CD14-positive monocyte (primary cell): ENCODE data around the gene ZNF700. TPM values are rescaled to one million over a fixed set of nuclear protein-coding genes. Genes with fewer than 3 reads are reported as not detected.

ENCODE experiments used
- DNase-seq, 3 donors: peaks; one replicate each; pipeline ENCODE4 v3.0.0-alpha.2; 2011 to 2022
- H2AFZ ChIP-seq: 2 replicates; pipeline ENCODE4 v1.6.0; 2012; ENCODE audit warnings: mild to moderate bottlenecking, low read depth, low read length, inconsistent platforms; ENCODE audit not compliant: insufficient read depth, poor library complexity, severe bottlenecking
- H3K27ac ChIP-seq, 2 donors: 1 replicate in 1 of 2; 2 replicates in 1 of 2; pipeline ENCODE4 v1.5.1; 2012 to 2013; ENCODE audit warnings: low read length in 2 of 2, control low read depth in 1 of 2, inconsistent platforms in 1 of 2, low read depth in 1 of 2, mild to moderate bottlenecking in 1 of 2
- H3K27me3 ChIP-seq, 2 donors: one replicate each; pipeline versions ENCODE4 v1.6.0 to v1.6.1; 2011 to 2013; ENCODE audit warnings: low read length in 2 of 2; ENCODE audit not compliant: control insufficient read depth in 2 of 2, insufficient read depth in 2 of 2
- H3K36me3 ChIP-seq, 2 donors: replicated peaks in 1 of 2; 1 replicate in 1 of 2; 2 replicates in 1 of 2; pipeline versions ENCODE4 v1.5.1 to v1.6.1; 2012 to 2013; ENCODE audit warnings: low read length in 2 of 2, control low read depth in 1 of 2, inconsistent platforms in 1 of 2, mild to moderate bottlenecking in 1 of 2; ENCODE audit not compliant: insufficient read depth in 2 of 2, control insufficient read depth in 1 of 2
- H3K4me1 ChIP-seq, 2 donors: 1 replicate in 1 of 2; 2 replicates in 1 of 2; pipeline versions ENCODE4 v1.5.1 to v1.6.1; 2012 to 2013; ENCODE audit warnings: low read length in 2 of 2, control low read depth in 1 of 2, inconsistent platforms in 1 of 2, mild to moderate bottlenecking in 1 of 2, moderate library complexity in 1 of 2; ENCODE audit not compliant: insufficient read depth in 2 of 2, control insufficient read depth in 1 of 2
- H3K4me2 ChIP-seq: replicated peaks from 2 replicates; pipeline ENCODE3; 2012; ENCODE audit warnings: low read length, moderate library complexity, mild to moderate bottlenecking; ENCODE audit not compliant: poor library complexity, severe bottlenecking; ENCODE audit errors: extremely low read depth
- H3K4me3 ChIP-seq, 3 experiments: fragments of 200-600 bp in 1 of 3; sonication (generic) in 1 of 3; replicated peaks in 1 of 3; 1 replicate in 2 of 3; 2 replicates in 1 of 3; pipeline ENCODE4 v1.5.1; 2011 to 2013; ENCODE audit warnings: low read length in 3 of 3, mild to moderate bottlenecking in 3 of 3, control low read depth in 2 of 3, low read depth in 2 of 3, inconsistent platforms in 1 of 3, moderate library complexity in 1 of 3
- H3K79me2 ChIP-seq: 2 replicates; pipeline ENCODE4 v1.6.0; 2012; ENCODE audit warnings: mild to moderate bottlenecking, control low read depth, inconsistent platforms, low read length, moderate library complexity; ENCODE audit not compliant: insufficient read depth
- H3K9ac ChIP-seq: 2 replicates; pipeline ENCODE4 v1.6.0; 2017; ENCODE audit warnings: low read length, mild to moderate bottlenecking; ENCODE audit not compliant: insufficient read depth, poor library complexity, severe bottlenecking
- H3K9me3 ChIP-seq, 2 donors: replicated peaks in 1 of 2; 1 replicate in 1 of 2; 2 replicates in 1 of 2; pipeline versions ENCODE4 v1.5.1 to v1.6.1; 2012 to 2013; ENCODE audit warnings: low read length in 2 of 2, control low read depth in 1 of 2; ENCODE audit not compliant: control insufficient read depth in 1 of 2, insufficient read depth in 1 of 2
- H4K20me1 ChIP-seq: 2 replicates; pipeline ENCODE4 v1.6.0; 2012; ENCODE audit warnings: mild to moderate bottlenecking, low read length, control low read depth, moderate library complexity; ENCODE audit not compliant: insufficient read depth
- H3K27ac Mint-ChIP-seq, 7 donors: one replicate each; pipeline ENCODE4 v1.8.0; 2020; ENCODE audit warnings: mild to moderate bottlenecking in 7 of 7, mixed read lengths in 7 of 7, moderate library complexity in 6 of 7, inconsistent platforms in 2 of 7
- H3K27me3 Mint-ChIP-seq, 3 donors: one replicate each; pipeline ENCODE4 v1.8.0; 2021 to 2022; ENCODE audit warnings: low read depth in 3 of 3, mild to moderate bottlenecking in 3 of 3, mixed read lengths in 3 of 3, moderate library complexity in 3 of 3, inconsistent platforms in 1 of 3
- H3K36me3 Mint-ChIP-seq, 2 donors: one replicate each; pipeline ENCODE4 v1.8.0; 2020; ENCODE audit warnings: mixed read lengths in 2 of 2, inconsistent platforms in 1 of 2, mild to moderate bottlenecking in 1 of 2
- H3K4me1 Mint-ChIP-seq: one replicate; pipeline ENCODE4 v1.8.0; 2020; ENCODE audit warnings: mild to moderate bottlenecking, mixed read lengths
- H3K4me3 Mint-ChIP-seq, 2 donors: one replicate each; pipeline ENCODE4 v1.8.0; 2020; ENCODE audit warnings: mild to moderate bottlenecking in 2 of 2, mixed read lengths in 2 of 2, moderate library complexity in 1 of 2
- H3K9me3 Mint-ChIP-seq, 7 donors: one replicate each; pipeline ENCODE4 v1.8.0; 2020 to 2022; ENCODE audit warnings: mixed read lengths in 7 of 7, mild to moderate bottlenecking in 6 of 7, moderate library complexity in 6 of 7, inconsistent platforms in 2 of 7
- CTCF ChIP-seq: fragments of 200-600 bp; IDR thresholded peaks from one replicate; pipeline ENCODE4 v1.8.0; 2022; ENCODE audit warnings: antibody characterized with exemption, mild to moderate bottlenecking
- WGBS: methylation state at CpG from one replicate; pipeline ENCODE4 v1.1.5; 2013; ENCODE audit warnings: missing lambda C conversion rate; ENCODE audit not compliant: insufficient coverage; 5-methylcytosine and 5-hydroxymethylcytosine counted together
- intact Hi-C, 2 donors: fragments of 100-400 bp; cut with micrococcal nuclease; formaldehyde crosslinking; loops; one replicate each; pipeline versions ENCODE4 v1.15.0 to v1.15.1; 2023
- polyA plus RNA-seq, 3 donors: library from polyadenylated mRNA; depleted of rRNA in 1 of 3; unstranded in 2 of 3; stranded (reverse) in 1 of 3; fragments of 300-500 nt in 2 of 3; fragments of >200 nt in 1 of 3; fragmentation: Illumina TruSeq in 2 of 3; gene quantifications; 1 replicate in 2 of 3; 2 replicates in 1 of 3; pipeline ENCODE4 v1.2.3, GENCODE V29; 2012 to 2021

ZNF700 gene
- polyA plus RNA-seq, 3 donors, result 1.1 to 18.3 (median 1.2) TPM

- Mint-ChIP-seq H3K9me3 (peaks cover 66 to 93% (median 91%) of the 10 kb centered on the region in 7 donors), H3K27me3 (peaks cover 0 to 1% (median 0%) of the 10 kb centered on the region in 3 donors), H3K27ac (no peak overlapping the region), H3K36me3 (peaks cover 70 to 86% of the 10 kb centered on the region in 2 donors), H3K4me1 (no peaks in the 10 kb centered on the region), H3K4me3 (no peak overlapping the region)
- Histone ChIP-seq H3K27me3 (no peaks in the 10 kb centered on the region), H3K4me3 (peak overlapping the region in 1 of 3 experiments; percentile 51), H3K36me3 (peaks cover 30 to 87% of the 10 kb centered on the region in 2 donors), H3K4me2 (no peak overlapping the region), H3K4me1 (no peaks in the 10 kb centered on the region), H3K27ac (no peak overlapping the region), H2AFZ (no peak overlapping the region), H3K79me2 (peaks cover 73% of the 10 kb centered on the region), H4K20me1 (no peaks in the 10 kb centered on the region), H3K9me3 (peaks cover 85 to 90% of the 10 kb centered on the region in 2 donors), H3K9ac (no peak overlapping the region)
- no peak for TF ChIP-seq CTCF
- intact Hi-C loops, result no loop called here
- DNase-seq, result no peak
- 100% methylated on average over 1 of the region's 10 CpGs for WGBS
Measured at GRCh38 chr19:11942008-11942842, 17.3 kb downstream of the ZNF700 start.

- peaks cover 68 to 93% (median 91%) of the 10 kb centered on the region in 7 donors for H3K9me3 Mint-ChIP-seq
- Histone ChIP-seq H2AFZ (no peak overlapping the region), H3K4me3 (peak overlapping the region in 1 of 3 experiments; percentile 51), H3K9me3 (peaks cover 83 to 91% of the 10 kb centered on the region in 2 donors), H3K27me3 (no peaks in the 10 kb centered on the region), H3K9ac (no peak overlapping the region), H3K27ac (no peak overlapping the region), H3K4me1 (no peaks in the 10 kb centered on the region), H3K79me2 (peaks cover 67% of the 10 kb centered on the region), H4K20me1 (no peaks in the 10 kb centered on the region), H3K36me3 (peaks cover 35 to 87% of the 10 kb centered on the region in 2 donors), H3K4me2 (no peak overlapping the region)
- no peak for TF ChIP-seq CTCF
- H3K4me1 Mint-ChIP-seq, result no peaks in the 10 kb centered on the region
- H3K27ac Mint-ChIP-seq, result no peak overlapping the region
- H3K36me3 Mint-ChIP-seq, result peaks cover 75 to 86% of the 10 kb centered on the region in 2 donors
- H3K27me3 Mint-ChIP-seq, result peaks cover 0 to 1% (median 0%) of the 10 kb centered on the region in 3 donors
- intact Hi-C loops, result no loop called here
- H3K4me3 Mint-ChIP-seq, result no peak overlapping the region
- no peak for DNase-seq
Measured at GRCh38 chr19:11942843-11943108, 17.9 kb downstream of the ZNF700 start.
